Activated naive CD4-positive, alpha-beta T cell treated with anti-CD3 and anti-CD28 coated beads, Interleukin-2, amount 10 ng/mL, durations not matched to agents 7 days and 5 days (primary cell): Measurements from ENCODE around the gene BPIFB4.
"Not testable (repeated sequence)": the region's sequence is repeated elsewhere in the genome, so short reads cannot be mapped to it uniquely, and the experiment has no call there.

Experiments used
- CTCF ChIA-PET: fragments of 350-600 bp; sonication (Branson Sonifier 250); formaldehyde crosslinking; loops from one replicate; lab custom pipeline; 2021; ENCODE audit warnings: antibody characterized with exemption; lab: Charles Lee
- DNase-seq: peaks from one replicate; pipeline ENCODE4 v3.0.0-alpha.2; 2020
- H3K27ac Mint-ChIP-seq: one replicate; pipeline ENCODE4 v1.8.0; 2021; ENCODE audit warnings: mild to moderate bottlenecking, moderate library complexity, mixed read lengths
- H3K27me3 Mint-ChIP-seq: one replicate; pipeline ENCODE4 v1.8.0; 2021; ENCODE audit warnings: mild to moderate bottlenecking, mixed read lengths
- H3K36me3 Mint-ChIP-seq: one replicate; pipeline ENCODE4 v1.8.0; 2021; ENCODE audit warnings: mixed read lengths
- H3K4me1 Mint-ChIP-seq: one replicate; pipeline ENCODE4 v1.8.0; 2021; ENCODE audit warnings: mixed read lengths
- H3K4me3 Mint-ChIP-seq: one replicate; pipeline ENCODE4 v1.8.0; 2021; ENCODE audit warnings: mild to moderate bottlenecking, moderate library complexity, mixed read lengths
- H3K9me3 Mint-ChIP-seq: one replicate; pipeline ENCODE4 v1.8.0; 2021; ENCODE audit warnings: mixed read lengths

BPIFB4 gene

DNA sequence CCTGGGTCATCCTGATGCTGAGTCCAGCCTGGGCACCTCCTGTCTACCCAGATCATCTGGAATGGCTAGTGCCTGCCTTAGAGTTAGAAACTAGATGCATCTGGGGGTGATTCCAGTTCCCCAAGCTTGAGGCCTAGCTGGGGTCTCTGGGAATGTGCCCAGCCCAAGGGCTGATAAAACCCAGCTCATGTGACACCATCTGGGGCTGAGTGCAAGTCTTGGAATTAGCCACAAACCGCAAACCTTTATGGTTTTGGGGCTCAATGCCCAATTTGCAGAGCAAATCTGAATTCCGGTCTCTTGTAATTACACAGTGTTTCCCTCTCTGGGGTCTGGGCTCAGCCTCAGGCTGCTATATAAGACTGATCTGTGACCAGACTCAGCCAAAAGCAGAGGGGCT is at the start of gene BPIFB4:
Gene BPIFB4 (plus strand): TSS at position 385 of the 400 bp plus-strand sequence. CDS start 1,884 bp downstream, outside the sequence.
- Mint-ChIP-seq H3K27ac (no peak within 1 kb of the TSS), H3K27me3 (no peaks in the 10 kb centered on the region), H3K36me3 (no peaks in the 10 kb centered on the region), H3K4me3 (no peak within 1 kb of the TSS), H3K9me3 (no peaks in the 10 kb centered on the region), H3K4me1 (no peaks in the 10 kb centered on the region)
- no peak for DNase-seq
- CTCF ChIA-PET = interaction anchor here (0.7 to 1.0 kb wide), 2 partner anchors 133 to 155 kb away, joined by 3 read pairs; no protein-coding TSS in a partner anchor

DNA sequence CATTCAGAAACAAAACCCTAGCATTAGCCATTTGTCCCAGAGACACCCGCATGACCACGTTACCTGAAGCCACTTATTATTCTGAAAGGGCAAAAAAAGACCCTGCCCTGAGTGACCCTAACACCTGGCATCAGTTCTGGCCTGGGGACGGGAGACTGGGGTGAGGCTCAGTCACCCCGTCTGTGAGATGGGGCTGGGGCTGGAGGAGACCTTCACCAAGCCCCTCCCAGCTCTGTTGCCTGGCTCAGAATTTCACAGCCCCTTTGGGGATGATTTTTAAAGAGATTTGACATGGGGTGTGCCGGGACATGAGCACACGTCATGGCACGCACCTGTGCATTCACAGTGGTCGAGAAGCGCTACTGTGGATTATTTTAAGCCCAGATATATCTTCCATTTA is 49.4 kb upstream of the BPIFB4 start:
- Mint-ChIP-seq H3K4me1 (no peaks in the 10 kb centered on the region), H3K9me3 (no peaks in the 10 kb centered on the region), H3K36me3 (no peaks in the 10 kb centered on the region), H3K27ac (no peak overlapping the region), H3K27me3 (peaks cover 7% of the 10 kb centered on the region), H3K4me3 (no peak overlapping the region)
- CTCF ChIA-PET = no interaction called here
- no peak for DNase-seq

DNA sequence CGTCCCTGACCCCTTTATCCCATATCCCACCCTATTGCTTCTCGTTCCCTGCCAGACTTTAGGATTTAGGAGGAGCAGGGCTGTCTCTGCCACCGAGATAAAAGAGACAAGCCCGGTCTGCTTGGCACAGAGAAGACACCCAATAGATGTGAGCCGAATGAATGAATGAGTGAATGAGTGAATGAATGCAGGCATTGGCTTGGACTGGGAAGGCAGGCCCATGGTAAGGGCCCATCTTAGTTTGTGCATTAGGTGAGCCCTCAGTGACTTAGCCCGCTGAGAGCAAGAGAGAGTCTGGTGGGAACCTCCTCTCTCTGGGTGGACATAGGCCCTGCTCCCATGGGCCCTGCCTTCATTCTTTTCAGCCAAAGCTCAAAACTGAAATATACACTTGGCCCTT is 48.9 kb upstream of the BPIFB4 start:
- no peak for DNase-seq
- no peaks in the 10 kb centered on the region for H3K9me3 Mint-ChIP-seq
- no peak overlapping the region for H3K27ac Mint-ChIP-seq
- H3K4me3 Mint-ChIP-seq = no peak overlapping the region
- H3K27me3 Mint-ChIP-seq = peaks cover 7% of the 10 kb centered on the region
- H3K4me1 Mint-ChIP-seq = no peaks in the 10 kb centered on the region
- no peaks in the 10 kb centered on the region for H3K36me3 Mint-ChIP-seq
- CTCF ChIA-PET = no interaction called here

DNA sequence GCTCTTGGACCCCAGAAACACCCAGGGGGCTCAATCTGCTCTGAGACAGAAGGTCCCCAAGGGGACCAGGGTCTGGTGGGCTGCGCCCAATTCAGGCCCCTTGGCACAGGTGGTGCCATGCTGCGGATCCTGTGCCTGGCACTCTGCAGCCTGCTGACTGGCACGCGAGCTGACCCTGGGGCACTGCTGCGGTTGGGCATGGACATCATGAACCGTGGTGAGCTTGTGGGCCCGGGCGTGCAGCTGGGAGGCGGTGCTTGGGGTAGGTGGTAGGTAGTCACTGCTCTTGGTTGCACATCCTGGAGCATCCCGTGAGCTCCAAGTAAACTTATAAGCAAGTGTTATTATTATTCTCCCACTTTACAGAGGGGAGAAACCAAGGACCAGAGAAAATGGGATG is 47.9 kb upstream of the BPIFB4 start, which contains the start of gene BPIFB6:
Gene BPIFB6 (plus strand): TSS at position 118 of the 400 bp plus-strand sequence. CDS start 0 bp downstream, at position 118.
- Mint-ChIP-seq H3K4me1 (no peaks in the 10 kb centered on the region), H3K36me3 (no peaks in the 10 kb centered on the region), H3K4me3 (no peak within 1 kb of the TSS), H3K9me3 (no peaks in the 10 kb centered on the region), H3K27me3 (peaks cover 7% of the 10 kb centered on the region), H3K27ac (no peak within 1 kb of the TSS)
- DNase-seq = no peak
- CTCF ChIA-PET = interaction anchor here (1.0 kb wide), 1 partner anchor 86 kb away, joined by 3 read pairs; no protein-coding TSS in a partner anchor

DNA sequence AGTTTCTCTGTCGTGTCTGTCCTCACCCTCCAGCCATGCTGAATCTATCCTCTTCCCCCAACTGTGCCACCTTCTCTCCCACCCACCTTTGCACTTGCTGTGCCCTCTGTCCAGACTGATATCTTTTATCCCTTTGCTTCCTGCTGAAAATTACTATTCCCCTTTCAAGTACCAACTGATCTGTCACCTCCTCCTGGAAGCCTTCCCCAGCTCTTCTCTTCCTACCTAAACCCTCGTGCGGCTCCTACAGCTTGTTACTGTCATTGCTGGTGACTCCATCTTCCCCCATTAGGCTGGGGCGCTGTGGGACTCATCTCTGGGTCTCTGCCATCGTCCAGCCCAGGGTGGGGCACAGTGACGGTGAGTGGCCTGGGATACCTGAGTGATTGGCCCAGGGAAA is 46.9 kb upstream of the BPIFB4 start:
- CTCF ChIA-PET = no interaction called here
- no peaks in the 10 kb centered on the region for H3K4me1 Mint-ChIP-seq
- no peaks in the 10 kb centered on the region for H3K9me3 Mint-ChIP-seq
- no peak for DNase-seq
- no peak overlapping the region for H3K4me3 Mint-ChIP-seq
- H3K27ac Mint-ChIP-seq = no peak overlapping the region
- no peaks in the 10 kb centered on the region for H3K36me3 Mint-ChIP-seq
- H3K27me3 Mint-ChIP-seq = peaks cover 7% of the 10 kb centered on the region

DNA sequence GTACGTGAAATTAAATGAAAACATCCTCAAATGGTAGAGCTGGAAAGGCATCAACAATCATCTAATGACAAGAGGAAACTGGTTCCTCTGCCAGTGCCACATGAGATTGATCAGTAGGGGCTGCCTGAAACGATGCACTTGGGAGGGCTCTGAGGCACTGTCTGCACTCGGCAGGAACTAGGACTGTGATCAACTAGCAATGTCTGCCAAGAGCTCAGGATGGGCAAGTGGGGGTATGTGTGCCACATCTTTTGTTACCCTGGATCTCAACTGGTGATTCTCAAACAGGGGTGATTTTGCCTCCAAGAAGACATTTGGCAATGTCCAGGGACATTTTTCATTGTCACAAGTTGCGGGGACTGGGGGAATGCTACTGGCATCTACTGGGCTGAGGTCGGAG is 46.1 kb upstream of the BPIFB4 start:
- no peak for DNase-seq
- Mint-ChIP-seq H3K27me3 (peaks cover 7% of the 10 kb centered on the region), H3K27ac (no peak overlapping the region), H3K36me3 (no peaks in the 10 kb centered on the region), H3K9me3 (no peaks in the 10 kb centered on the region), H3K4me1 (no peaks in the 10 kb centered on the region), H3K4me3 (no peak overlapping the region)
- CTCF ChIA-PET = no interaction called here

DNA sequence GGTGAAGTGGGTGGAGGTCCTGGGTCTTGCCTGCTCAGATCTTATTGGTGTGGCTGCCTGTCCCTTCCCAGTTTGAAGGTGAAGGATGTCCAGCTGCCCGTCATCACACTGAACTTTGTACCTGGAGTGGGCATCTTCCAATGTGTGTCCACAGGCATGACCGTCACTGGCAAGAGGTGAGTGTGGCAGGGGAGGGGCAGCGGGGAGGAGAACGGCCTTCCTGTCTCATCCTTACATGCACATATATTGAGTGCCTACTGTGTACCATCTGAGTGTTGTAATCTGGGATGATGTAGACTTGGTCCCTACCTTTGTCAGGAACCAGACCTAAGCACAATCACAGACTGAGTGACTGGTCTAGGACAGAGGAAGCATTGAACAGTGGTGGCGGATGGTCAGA is 45.3 kb upstream of the BPIFB4 start:
- CTCF ChIA-PET = no interaction called here
- Mint-ChIP-seq H3K9me3 (no peaks in the 10 kb centered on the region), H3K27ac (no peak overlapping the region)

DNA sequence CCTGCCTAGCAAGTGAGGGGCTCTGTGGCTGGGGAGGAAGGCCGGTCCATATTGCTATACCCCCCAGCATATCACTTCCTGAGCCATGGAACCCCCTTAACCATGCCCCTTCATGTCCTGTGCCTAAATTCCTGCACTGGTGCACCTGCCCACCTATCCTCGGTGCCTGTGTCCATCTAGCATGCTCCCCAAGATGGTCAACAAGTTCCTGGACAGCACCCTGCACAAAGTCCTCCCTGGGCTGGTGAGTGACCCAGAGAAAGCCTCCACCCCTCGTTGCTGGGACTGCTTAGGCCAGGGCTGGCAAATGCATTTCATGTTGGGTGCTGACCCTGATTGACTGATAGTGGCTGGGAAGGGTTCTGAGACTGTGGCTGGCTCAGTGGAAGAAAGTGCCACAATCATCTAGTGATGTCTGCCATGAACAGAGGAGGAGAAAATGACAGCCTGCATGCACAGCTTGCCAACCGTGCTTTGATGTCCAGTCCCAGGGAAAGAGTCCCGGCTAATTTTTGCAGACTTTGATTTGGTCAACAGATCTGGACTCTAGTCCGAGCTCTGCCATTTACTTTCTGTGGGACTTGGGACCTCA is 44.4 kb upstream of the BPIFB4 start:
- CTCF ChIA-PET = no interaction called here
- Mint-ChIP-seq H3K4me3 (no peak overlapping the region), H3K36me3 (no peaks in the 10 kb centered on the region), H3K9me3 (no peaks in the 10 kb centered on the region), H3K27ac (no peak overlapping the region), H3K27me3 (peaks cover 7% of the 10 kb centered on the region), H3K4me1 (no peaks in the 10 kb centered on the region)
- DNase-seq = no peak

More for the DNA sequence above, 45.3 kb upstream of the BPIFB4 start:
- peaks cover 7% of the 10 kb centered on the region for H3K27me3 Mint-ChIP-seq
- DNase-seq = no peak
- no peak overlapping the region for H3K4me3 Mint-ChIP-seq
- no peaks in the 10 kb centered on the region for H3K4me1 Mint-ChIP-seq
- no peaks in the 10 kb centered on the region for H3K36me3 Mint-ChIP-seq

DNA sequence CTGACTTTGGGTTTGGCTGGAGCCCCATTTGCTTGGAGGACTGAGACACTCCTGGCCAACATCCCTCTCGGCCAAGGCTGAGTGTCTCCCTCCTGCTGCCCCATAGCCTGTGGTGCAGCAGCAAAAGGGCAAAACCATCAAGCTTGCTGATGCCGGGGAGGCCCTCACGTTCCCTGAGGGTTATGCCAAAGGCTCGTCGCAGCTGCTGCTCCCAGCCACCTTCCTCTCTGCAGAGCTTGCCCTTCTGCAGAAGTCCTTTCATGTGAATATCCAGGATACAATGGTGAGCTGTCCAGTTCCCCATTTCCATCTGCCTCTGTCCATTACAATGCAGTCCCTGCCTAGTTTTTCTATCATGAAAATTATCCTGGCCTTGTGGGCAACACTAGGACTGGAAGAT is 42.0 kb upstream of the BPIFB4 start:
- H3K27ac Mint-ChIP-seq = no peak overlapping the region
- CTCF ChIA-PET = no interaction called here
- DNase-seq = no peak
- no peak overlapping the region for H3K4me3 Mint-ChIP-seq
- H3K9me3 Mint-ChIP-seq = no peaks in the 10 kb centered on the region
- no peaks in the 10 kb centered on the region for H3K4me1 Mint-ChIP-seq
- H3K36me3 Mint-ChIP-seq = no peaks in the 10 kb centered on the region
- peaks cover 4% of the 10 kb centered on the region for H3K27me3 Mint-ChIP-seq

DNA sequence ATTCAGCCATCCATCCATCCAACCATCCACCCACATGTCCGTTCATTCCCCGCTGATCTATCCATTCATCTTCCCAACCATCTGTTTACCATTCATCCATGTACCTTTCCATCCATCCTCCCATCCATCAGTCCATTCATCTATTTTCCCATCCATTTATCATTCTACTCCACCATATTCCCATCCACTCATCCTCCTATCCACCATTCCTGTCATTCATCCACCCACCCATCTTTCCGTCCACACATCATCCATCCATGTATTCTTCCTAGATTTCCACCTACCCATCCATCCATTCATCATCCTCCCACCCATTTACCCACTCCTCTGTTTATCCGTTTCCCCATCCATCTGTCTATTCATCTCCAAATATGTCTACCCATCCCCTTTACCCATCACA is 41.2 kb upstream of the BPIFB4 start:
- CTCF ChIA-PET = no interaction called here
- Mint-ChIP-seq H3K27me3 (no peaks in the 10 kb centered on the region), H3K4me1 (no peaks in the 10 kb centered on the region), H3K4me3 (no peak overlapping the region), H3K36me3 (no peaks in the 10 kb centered on the region), H3K27ac (no peak overlapping the region), H3K9me3 (no peaks in the 10 kb centered on the region)
- DNase-seq = no peak

DNA sequence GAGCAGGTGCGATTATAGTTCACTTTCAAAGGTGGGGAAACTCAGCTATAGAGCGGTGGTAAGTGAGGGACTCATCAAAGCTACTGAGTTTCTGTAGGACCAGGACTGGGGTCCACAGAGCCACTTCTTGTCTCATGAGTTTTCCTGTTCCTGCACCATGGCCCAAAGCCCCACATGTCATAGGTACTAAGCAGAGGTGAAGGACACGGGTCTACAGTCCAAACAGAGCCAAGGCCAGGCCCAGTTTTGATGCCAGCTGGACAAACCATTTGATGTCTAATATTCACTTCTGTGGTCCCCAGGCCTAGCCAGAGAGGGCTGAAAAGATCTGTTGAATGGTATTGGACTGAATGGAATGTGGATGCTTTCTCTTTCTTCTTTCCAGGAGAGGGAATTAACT is 37.0 kb upstream of the BPIFB4 start:
- H3K9me3 Mint-ChIP-seq = peaks cover 13% of the 10 kb centered on the region
- H3K27ac Mint-ChIP-seq = no peak overlapping the region
- no peaks in the 10 kb centered on the region for H3K4me1 Mint-ChIP-seq
- CTCF ChIA-PET = interaction anchor here (0.6 kb wide), 2 partner anchors 75 to 121 kb away, joined by 3 read pairs; no protein-coding TSS in a partner anchor
- no peak for DNase-seq
- H3K36me3 Mint-ChIP-seq = no peaks in the 10 kb centered on the region
- no peaks in the 10 kb centered on the region for H3K27me3 Mint-ChIP-seq
- H3K4me3 Mint-ChIP-seq = no peak overlapping the region

DNA sequence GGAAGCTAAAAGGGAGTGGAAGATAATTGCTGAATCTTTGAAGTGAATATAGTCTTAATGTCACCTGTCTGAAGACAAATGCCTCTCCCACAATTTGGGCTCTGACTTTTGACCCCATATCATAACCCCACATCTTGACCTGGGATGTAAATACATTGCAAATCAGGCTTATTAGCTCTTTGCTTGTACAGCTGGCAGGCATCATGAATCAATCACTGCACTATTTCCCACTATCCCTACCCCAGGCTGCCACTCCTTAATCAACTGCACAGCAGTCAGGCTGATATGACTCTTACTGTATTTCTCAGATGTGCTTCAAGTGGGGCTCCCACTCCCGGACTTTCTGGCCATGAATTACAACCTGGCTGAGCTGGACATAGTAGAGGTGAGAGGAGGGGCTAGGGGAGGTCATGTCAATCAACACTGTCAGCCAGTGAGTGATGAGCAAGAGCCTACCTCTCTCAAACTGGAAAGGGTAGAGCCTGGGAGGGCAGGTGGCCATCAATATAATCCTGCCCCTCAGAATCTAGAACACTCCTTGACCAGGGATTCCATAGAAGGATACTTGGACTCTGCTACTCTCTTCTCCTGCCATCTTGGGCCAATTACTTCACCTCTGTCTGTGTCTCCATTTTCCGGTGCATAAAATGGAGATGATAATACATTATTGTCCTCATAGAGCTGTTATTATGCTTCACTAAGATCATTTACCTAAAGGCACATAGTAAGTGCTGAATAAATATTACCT is 36.3 kb upstream of the BPIFB4 start:
- Mint-ChIP-seq H3K27ac (no peak overlapping the region), H3K9me3 (peaks cover 13% of the 10 kb centered on the region), H3K27me3 (no peaks in the 10 kb centered on the region), H3K4me3 (no peak overlapping the region), H3K36me3 (no peaks in the 10 kb centered on the region), H3K4me1 (no peaks in the 10 kb centered on the region)
- DNase-seq = no peak
- CTCF ChIA-PET = no interaction called here

DNA sequence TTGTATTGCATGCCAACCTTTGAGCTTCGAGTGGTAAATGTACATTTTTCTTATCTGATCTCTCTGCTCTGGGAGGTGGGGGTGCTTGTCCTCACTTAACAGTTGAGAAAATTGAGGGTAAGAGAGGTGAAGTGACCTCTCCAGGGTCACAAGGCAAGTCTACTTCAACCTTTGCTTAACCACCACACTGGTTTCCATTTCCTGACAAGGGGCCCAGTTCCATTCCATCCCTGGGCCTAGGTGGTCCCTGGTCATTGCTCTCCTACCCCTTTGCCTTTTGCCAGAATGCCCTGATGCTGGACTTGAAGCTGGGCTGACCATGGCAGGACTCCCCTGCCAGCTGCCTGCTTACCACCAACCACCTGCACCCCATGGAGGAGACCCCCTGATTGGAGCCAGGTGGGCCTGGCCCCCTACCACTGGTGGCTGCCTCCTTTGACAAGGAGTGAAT is 35.7 kb upstream of the BPIFB4 start:
- Mint-ChIP-seq H3K4me1 (no peaks in the 10 kb centered on the region), H3K36me3 (no peaks in the 10 kb centered on the region), H3K9me3 (peaks cover 13% of the 10 kb centered on the region), H3K27ac (no peak overlapping the region), H3K27me3 (no peaks in the 10 kb centered on the region), H3K4me3 (no peak overlapping the region)
- CTCF ChIA-PET = no interaction called here
- no peak for DNase-seq

DNA sequence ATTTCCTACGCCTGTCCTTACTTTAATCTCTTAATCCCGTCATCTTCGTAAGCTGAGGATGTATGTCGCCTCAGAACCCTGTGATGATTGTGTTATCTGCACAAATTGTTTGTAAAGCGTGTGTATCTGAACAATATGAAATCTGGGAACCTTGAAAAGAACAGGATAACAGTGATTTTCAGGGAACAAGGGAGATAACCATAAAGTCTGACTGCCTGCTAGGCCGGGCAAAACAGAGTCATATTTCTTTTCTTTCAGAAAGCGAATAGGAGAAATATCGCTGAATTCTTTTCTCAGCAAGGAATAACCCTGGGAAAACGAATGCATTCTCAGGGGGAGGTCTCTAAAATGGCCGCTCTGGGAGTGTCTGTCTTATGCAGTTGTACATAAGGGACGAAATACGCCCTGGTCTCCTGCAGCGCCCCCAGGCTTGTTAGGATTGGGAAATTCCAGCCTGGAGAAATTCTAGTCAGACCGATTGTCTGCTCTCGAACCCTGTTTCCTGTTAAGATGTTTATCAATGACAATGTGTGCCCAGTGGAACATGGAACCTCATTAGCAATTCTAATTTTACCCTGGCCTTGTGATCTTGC is 34.2 kb upstream of the BPIFB4 start:
- peaks cover 13% of the 10 kb centered on the region for H3K9me3 Mint-ChIP-seq
- H3K4me1 Mint-ChIP-seq, H3K4me3 Mint-ChIP-seq, H3K27ac Mint-ChIP-seq, CTCF ChIA-PET, H3K27me3 Mint-ChIP-seq, H3K36me3 Mint-ChIP-seq, DNase-seq: not testable (repeated sequence)
